Uterus (tissue), 2 donors: ENCODE measurements around the gene DBP.

Source experiments
- CTCF ChIP-seq, 4 experiments: fragments of 200-600 bp in 2 of 4; fragments of 450-650 bp in 2 of 4; sonication (generic) in 2 of 4; IDR thresholded peaks; one replicate each; pipeline ENCODE4 v1.5.1; 2016 to 2019; ENCODE audit warnings: antibody characterized with exemption in 4 of 4, mild to moderate bottlenecking in 2 of 4, moderate library complexity in 1 of 4
- POLR2A ChIP-seq, 2 donors: fragments of 450-650 bp; IDR thresholded peaks; one replicate each; pipeline ENCODE4 v1.6.1; 2016; ENCODE audit warnings: antibody characterized with exemption in 2 of 2, mild to moderate bottlenecking in 1 of 2, moderate library complexity in 1 of 2

GRCh38 chr19:48680436-48681126, 43.4 kb upstream of the DBP start:
- TF ChIP-seq POLR2A (IDR thresholded peaks at IDR 0.05) = no peak
- TF ChIP-seq CTCF (IDR thresholded peaks at IDR 0.05) = no peak
